OCI-LY3 (cell line): ENCODE measurements around the gene ASTN2.

Source experiments
- CTCF ChIP-seq: fragments of 200-600, 300-600 bp; sonication (generic); IDR thresholded peaks from 2 replicates; pipeline ENCODE4 v1.5.1; 2014; ENCODE audit warnings: antibody characterized with exemption, low read length, low read depth
- EZH2phosphoT487 ChIP-seq: fragments of 200-600 bp; shearing (Covaris generic); IDR thresholded peaks from 2 replicates; pipeline ENCODE4 v1.6.1; 2018; ENCODE audit warnings: antibody characterized with exemption, mixed run types, low read depth

- TF ChIP-seq CTCF = no peak
- TF ChIP-seq EZH2phosphoT487 = no peak
Observed at GRCh38 chr9:117156144-117156688, 258.6 kb downstream of the ASTN2 start.
